K562 (cell line): ENCODE results near the gene SPATA25. TPM values are rescaled to one million over a fixed set of nuclear protein-coding genes. Genes with fewer than 3 reads are reported as not detected.

Experiments
- E2F5 ChIP-seq: sonication (generic); formaldehyde crosslinking; IDR thresholded peaks from 2 replicates; pipeline ENCODE4 v1.8.0; 2022; ENCODE audit warnings: mild to moderate bottlenecking, missing genetic modification reagents
- ZEB2 ChIP-seq: fragments of 450-650 bp; IDR thresholded peaks from 2 replicates; pipeline ENCODE4 v1.6.1; 2016
- ZNF347 ChIP-seq: fragments of 450-650 bp; formaldehyde crosslinking; IDR thresholded peaks from 2 replicates; pipeline ENCODE4 v1.4.0; 2020; ENCODE audit warnings: low read depth, mild to moderate bottlenecking, moderate library complexity
- ZNF384 ChIP-seq: IDR thresholded peaks from 2 replicates; pipeline ENCODE4 v1.6.1; 2012; ENCODE audit warnings: low read depth, low read length, improper control_type of control experiment
- ZNF408 ChIP-seq: fragments of 250-450 bp; sonication (Bioruptor Pico); IDR thresholded peaks from 2 replicates; pipeline ENCODE4 v1.4.0; 2020; ENCODE audit warnings: low read depth, mild to moderate bottlenecking, moderate library complexity
- ZNF77 ChIP-seq: fragments of 250-450 bp; sonication (Bioruptor Pico); IDR thresholded peaks from 2 replicates; pipeline ENCODE4 v1.5.0; 2020
- polyA plus RNA-seq, 8 experiments: library from polyadenylated mRNA; depleted of rRNA in 4 of 8; stranded (reverse) in 5 of 8; unstranded in 3 of 8; fragments of >200 nt; fragmentation: Nextera tagmentation in 2 of 8; fragmentation: Illumina TruSeq in 1 of 8; extraction: Ambion mirVana in 2 of 8; extraction: Trizol in 1 of 8; gene quantifications; 2 replicates each; pipeline versions ENCODE4 v1.2.1 to v1.2.3, GENCODE V29; 2011 to 2014; ENCODE audit warnings: inconsistent platforms in 1 of 8, missing spikeins in 1 of 8
- total RNA-seq, 7 experiments: library from RNA; depleted of rRNA in 6 of 7; stranded (reverse); fragments of >200 nt in 6 of 7; fragmentation: Illumina TruSeq in 2 of 7; extraction: Trizol in 2 of 7; gene quantifications; 2 replicates each; pipeline versions ENCODE4 v1.2.1 to v1.2.3, GENCODE V29; 2011 to 2021; ENCODE audit warnings: low replicate concordance in 1 of 7
- TF ChIP-seq, protein P1 (sequence below): fragments of 200-600 bp; sonication (generic); IDR thresholded peaks from one replicate; pipeline ENCODE4 v1.6.1; 2012; ENCODE audit warnings: mild to moderate bottlenecking, low read depth, low read length, inconsistent platforms
- TF ChIP-seq, protein P2 (sequence below): fragments of 450-650 bp; IDR thresholded peaks from 2 replicates; pipeline ENCODE4 v1.6.1; 2016; ENCODE audit warnings: missing biosample characterization, missing genetic modification characterization
- TF ChIP-seq, protein P3 (sequence below): sonication (generic); formaldehyde crosslinking; IDR thresholded peaks from 2 replicates; pipeline ENCODE4 v1.4.0; 2020; ENCODE audit warnings: mild to moderate bottlenecking, missing genetic modification reagents
- TF ChIP-seq, protein P4 (sequence below): fragments of 450-650 bp; IDR thresholded peaks from 2 replicates; pipeline ENCODE4 v1.6.1; 2018; ENCODE audit warnings: mild to moderate bottlenecking, low read depth; ENCODE audit not compliant: partially characterized antibody

SPATA25 gene
- total and polyA plus RNA-seq, 9 of the 15 experiments (the other 6 are each of a cell fraction or from before 2014, with no cell fraction given) = 0.21 to 0.95 (median 0.53) TPM; not detected in 3

- peak; percentile 14; the same call in 1 of the 2 replicates for TF ChIP-seq ZNF384
- TF ChIP-seq, protein P1, sequence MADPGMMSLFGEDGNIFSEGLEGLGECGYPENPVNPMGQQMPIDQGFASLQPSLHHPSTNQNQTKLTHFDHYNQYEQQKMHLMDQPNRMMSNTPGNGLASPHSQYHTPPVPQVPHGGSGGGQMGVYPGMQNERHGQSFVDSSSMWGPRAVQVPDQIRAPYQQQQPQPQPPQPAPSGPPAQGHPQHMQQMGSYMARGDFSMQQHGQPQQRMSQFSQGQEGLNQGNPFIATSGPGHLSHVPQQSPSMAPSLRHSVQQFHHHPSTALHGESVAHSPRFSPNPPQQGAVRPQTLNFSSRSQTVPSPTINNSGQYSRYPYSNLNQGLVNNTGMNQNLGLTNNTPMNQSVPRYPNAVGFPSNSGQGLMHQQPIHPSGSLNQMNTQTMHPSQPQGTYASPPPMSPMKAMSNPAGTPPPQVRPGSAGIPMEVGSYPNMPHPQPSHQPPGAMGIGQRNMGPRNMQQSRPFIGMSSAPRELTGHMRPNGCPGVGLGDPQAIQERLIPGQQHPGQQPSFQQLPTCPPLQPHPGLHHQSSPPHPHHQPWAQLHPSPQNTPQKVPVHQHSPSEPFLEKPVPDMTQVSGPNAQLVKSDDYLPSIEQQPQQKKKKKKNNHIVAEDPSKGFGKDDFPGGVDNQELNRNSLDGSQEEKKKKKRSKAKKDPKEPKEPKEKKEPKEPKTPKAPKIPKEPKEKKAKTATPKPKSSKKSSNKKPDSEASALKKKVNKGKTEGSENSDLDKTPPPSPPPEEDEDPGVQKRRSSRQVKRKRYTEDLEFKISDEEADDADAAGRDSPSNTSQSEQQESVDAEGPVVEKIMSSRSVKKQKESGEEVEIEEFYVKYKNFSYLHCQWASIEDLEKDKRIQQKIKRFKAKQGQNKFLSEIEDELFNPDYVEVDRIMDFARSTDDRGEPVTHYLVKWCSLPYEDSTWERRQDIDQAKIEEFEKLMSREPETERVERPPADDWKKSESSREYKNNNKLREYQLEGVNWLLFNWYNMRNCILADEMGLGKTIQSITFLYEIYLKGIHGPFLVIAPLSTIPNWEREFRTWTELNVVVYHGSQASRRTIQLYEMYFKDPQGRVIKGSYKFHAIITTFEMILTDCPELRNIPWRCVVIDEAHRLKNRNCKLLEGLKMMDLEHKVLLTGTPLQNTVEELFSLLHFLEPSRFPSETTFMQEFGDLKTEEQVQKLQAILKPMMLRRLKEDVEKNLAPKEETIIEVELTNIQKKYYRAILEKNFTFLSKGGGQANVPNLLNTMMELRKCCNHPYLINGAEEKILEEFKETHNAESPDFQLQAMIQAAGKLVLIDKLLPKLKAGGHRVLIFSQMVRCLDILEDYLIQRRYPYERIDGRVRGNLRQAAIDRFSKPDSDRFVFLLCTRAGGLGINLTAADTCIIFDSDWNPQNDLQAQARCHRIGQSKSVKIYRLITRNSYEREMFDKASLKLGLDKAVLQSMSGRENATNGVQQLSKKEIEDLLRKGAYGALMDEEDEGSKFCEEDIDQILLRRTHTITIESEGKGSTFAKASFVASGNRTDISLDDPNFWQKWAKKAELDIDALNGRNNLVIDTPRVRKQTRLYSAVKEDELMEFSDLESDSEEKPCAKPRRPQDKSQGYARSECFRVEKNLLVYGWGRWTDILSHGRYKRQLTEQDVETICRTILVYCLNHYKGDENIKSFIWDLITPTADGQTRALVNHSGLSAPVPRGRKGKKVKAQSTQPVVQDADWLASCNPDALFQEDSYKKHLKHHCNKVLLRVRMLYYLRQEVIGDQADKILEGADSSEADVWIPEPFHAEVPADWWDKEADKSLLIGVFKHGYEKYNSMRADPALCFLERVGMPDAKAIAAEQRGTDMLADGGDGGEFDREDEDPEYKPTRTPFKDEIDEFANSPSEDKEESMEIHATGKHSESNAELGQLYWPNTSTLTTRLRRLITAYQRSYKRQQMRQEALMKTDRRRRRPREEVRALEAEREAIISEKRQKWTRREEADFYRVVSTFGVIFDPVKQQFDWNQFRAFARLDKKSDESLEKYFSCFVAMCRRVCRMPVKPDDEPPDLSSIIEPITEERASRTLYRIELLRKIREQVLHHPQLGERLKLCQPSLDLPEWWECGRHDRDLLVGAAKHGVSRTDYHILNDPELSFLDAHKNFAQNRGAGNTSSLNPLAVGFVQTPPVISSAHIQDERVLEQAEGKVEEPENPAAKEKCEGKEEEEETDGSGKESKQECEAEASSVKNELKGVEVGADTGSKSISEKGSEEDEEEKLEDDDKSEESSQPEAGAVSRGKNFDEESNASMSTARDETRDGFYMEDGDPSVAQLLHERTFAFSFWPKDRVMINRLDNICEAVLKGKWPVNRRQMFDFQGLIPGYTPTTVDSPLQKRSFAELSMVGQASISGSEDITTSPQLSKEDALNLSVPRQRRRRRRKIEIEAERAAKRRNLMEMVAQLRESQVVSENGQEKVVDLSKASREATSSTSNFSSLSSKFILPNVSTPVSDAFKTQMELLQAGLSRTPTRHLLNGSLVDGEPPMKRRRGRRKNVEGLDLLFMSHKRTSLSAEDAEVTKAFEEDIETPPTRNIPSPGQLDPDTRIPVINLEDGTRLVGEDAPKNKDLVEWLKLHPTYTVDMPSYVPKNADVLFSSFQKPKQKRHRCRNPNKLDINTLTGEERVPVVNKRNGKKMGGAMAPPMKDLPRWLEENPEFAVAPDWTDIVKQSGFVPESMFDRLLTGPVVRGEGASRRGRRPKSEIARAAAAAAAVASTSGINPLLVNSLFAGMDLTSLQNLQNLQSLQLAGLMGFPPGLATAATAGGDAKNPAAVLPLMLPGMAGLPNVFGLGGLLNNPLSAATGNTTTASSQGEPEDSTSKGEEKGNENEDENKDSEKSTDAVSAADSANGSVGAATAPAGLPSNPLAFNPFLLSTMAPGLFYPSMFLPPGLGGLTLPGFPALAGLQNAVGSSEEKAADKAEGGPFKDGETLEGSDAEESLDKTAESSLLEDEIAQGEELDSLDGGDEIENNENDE = no peak
- TF ChIP-seq, protein P2, sequence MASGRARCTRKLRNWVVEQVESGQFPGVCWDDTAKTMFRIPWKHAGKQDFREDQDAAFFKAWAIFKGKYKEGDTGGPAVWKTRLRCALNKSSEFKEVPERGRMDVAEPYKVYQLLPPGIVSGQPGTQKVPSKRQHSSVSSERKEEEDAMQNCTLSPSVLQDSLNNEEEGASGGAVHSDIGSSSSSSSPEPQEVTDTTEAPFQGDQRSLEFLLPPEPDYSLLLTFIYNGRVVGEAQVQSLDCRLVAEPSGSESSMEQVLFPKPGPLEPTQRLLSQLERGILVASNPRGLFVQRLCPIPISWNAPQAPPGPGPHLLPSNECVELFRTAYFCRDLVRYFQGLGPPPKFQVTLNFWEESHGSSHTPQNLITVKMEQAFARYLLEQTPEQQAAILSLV (tag) = no peak
- TF ChIP-seq ZNF408 (CRISPR knock-in tag) = no peak
- TF ChIP-seq, protein P3, sequence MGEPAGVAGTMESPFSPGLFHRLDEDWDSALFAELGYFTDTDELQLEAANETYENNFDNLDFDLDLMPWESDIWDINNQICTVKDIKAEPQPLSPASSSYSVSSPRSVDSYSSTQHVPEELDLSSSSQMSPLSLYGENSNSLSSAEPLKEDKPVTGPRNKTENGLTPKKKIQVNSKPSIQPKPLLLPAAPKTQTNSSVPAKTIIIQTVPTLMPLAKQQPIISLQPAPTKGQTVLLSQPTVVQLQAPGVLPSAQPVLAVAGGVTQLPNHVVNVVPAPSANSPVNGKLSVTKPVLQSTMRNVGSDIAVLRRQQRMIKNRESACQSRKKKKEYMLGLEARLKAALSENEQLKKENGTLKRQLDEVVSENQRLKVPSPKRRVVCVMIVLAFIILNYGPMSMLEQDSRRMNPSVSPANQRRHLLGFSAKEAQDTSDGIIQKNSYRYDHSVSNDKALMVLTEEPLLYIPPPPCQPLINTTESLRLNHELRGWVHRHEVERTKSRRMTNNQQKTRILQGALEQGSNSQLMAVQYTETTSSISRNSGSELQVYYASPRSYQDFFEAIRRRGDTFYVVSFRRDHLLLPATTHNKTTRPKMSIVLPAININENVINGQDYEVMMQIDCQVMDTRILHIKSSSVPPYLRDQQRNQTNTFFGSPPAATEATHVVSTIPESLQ = no peak
- peak; percentile 69; the same call in 1 of the 2 replicates for TF ChIP-seq ZEB2
- no peak for TF ChIP-seq ZNF347 (CRISPR knock-in tag)
- TF ChIP-seq, protein P4, sequence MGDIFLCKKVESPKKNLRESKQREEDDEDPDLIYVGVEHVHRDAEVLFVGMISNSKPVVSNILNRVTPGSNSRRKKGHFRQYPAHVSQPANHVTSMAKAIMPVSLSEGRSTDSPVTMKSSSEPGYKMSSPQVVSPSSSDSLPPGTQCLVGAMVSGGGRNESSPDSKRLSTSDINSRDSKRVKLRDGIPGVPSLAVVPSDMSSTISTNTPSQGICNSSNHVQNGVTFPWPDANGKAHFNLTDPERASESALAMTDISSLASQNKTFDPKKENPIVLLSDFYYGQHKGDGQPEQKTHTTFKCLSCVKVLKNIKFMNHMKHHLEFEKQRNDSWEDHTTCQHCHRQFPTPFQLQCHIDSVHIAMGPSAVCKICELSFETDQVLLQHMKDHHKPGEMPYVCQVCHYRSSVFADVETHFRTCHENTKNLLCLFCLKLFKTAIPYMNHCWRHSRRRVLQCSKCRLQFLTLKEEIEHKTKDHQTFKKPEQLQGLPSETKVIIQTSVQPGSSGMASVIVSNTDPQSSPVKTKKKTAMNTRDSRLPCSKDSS = no peak
- TF ChIP-seq ZNF77 (CRISPR knock-in tag) = no peak
- TF ChIP-seq E2F5 = no peak
These were observed 26.7 kb downstream of the SPATA25 start (continued) for GRCh38 chr20:45860560-45861220.
